CD4-positive, alpha-beta T cell treated with Interferon gamma for 1 hour (primary cell): Measurements from ENCODE around the gene FREY1.

Experiments used
- DNase-seq: peaks from one replicate; pipeline ENCODE4 v3.0.0-alpha.2; 2020

The FREY1 gene

GRCh38 chr11:45927684-45928413 lies 20.8 kb upstream of the FREY1 start:
- no peak for DNase-seq

DNA sequence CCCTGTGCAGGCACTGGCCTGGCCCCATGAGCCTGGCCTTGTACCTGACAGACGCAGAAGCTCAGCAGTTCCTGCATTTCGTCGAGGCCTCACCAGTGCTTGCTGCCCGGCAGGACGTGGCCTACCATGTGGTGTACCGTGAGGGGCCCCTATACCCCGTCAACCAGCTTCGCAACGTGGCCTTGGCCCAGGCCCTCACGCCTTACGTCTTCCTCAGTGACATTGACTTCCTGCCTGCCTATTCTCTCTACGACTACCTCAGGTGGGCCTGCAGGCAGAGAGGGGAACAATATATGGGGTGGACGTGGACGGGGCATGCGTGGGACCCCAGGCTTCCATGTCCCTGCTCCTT lies 20.2 kb upstream of the FREY1 start:
- DNase-seq: no peak

DNA sequence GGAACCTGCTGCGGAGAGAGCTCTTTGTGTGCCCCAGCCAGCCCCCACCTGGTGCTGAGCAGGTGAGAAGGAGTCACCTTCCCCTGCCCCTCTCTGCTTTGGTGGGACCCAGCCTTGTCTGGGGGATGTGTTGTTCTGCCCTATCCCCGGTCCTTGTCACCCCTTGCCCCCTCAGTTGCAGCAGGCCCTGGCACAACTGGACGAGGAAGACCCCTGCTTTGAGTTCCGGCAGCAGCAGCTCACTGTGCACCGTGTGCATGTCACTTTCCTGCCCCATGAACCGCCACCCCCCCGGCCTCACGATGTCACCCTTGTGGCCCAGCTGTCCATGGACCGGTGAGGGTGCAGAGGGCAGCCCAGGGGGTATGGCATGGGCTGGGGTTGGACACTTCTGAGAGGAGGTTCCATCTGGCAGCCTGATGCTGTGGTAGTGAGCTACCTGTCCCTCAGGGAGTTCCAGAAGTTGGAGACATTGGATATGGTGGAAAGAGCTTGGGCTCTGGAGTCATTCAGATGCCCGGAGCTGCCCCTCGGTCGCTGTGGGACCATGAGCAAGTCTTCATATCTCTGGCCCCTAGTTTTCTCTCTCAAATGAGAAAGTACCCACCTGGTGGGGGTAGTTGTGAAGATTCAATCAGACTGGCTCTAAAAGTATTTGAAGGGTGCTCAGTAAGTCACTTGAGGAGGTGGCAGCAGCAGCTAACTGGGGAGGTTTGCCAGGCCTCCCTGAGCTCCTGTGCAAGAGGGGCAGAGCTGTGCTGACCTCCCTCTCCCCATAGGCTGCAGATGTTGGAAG lies 19.7 kb upstream of the FREY1 start:
- no peak for DNase-seq

GRCh38 chr11:45926001-45926401 lies 18.9 kb upstream of the FREY1 start:
- DNase-seq: no peak

GRCh38 chr11:45925550-45925949 lies 18.5 kb upstream of the FREY1 start:
- DNase-seq: no peak

DNA sequence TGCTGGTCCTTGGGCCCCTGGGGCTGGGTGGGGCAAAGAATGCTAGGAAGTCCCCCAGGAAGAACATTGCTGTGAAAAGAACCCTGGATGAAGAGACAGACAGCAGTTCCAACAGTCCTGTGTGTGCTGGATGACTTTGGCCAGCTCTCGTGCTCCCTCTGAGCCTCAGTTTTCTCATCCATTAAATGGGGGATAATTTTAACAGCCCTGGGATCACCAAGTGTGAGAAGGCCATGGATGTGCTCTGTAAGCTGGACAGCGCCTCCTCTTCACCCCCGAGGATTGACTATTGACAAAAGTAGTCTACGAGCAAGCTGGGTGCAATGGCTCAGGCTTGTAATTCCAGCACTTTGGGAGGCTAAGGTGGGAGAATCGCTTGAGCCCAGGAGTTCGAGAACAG lies 17.9 kb upstream of the FREY1 start:
- no peak for DNase-seq

DNA sequence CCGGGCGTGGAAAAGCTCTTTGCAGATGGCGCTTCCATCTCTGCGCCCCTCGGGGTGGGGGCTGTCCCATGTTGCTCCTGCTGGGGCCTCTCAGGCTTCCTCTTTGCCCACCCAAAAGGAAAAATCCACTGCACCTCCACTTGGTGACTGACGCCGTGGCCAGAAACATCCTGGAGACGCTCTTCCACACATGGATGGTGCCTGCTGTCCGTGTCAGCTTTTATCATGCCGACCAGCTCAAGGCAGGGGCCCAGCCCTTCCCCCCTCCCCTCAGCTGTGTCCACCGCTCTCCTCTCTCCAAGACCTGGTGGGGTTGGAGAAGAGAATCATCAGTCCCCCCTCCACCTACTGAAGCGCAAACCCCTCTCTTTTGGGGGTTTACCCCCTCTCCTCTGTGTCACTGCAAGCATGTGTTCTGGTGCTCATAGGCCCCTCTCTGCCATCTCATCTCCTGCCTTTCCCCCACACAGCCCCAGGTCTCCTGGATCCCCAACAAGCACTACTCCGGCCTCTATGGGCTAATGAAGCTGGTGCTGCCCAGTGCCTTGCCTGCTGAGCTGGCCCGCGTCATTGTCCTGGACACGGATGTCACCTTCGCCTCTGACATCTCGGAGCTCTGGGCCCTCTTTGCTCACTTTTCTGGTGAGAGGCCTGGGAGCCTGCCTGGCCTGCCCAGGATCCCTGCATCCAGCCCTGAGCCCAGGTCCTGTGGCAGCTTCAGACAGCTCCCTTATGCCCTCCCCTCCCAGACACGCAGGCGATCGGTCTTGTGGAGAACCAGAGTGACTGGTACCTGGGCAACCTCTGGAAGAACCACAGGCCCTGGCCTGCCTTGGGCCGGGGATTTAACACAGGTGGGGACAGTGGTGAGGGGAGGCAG lies 17.2 kb upstream of the FREY1 start:
- DNase-seq: no peak

DNA sequence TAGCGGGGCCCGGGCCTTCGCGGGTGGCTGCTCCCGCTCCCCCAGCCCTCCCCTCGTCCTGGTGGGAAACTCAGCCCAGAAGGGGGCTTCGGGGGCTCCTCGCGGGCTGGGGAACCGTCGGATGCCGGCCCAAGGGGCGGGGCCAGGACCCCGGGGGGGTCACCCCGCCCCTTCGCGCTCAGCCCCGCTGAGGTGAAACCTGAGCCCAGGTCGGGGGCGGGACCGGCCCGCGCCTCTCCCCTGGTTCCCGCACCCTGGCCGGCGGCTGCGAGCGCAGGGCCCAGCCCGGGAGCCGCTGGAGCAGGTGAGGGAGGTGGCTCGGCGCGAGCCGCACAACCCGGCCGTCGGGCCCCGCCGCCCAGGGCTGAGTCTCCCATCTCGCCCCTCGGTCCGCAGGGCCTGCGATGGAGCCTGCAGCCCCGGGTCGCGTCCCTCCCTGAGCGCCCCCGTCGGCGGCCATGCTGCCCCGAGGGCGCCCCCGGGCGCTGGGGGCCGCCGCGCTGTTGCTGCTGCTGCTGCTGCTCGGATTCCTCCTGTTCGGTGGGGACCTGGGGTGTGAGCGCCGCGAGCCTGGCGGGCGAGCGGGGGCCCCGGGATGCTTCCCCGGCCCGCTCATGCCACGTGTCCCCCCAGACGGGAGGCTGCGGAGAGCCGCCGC lies 15.5 kb upstream of the FREY1 start, which contains the start of gene LARGE2:
TSS of gene LARGE2 (plus strand) at position 232 of the 658 bp plus-strand sequence. CDS start at position 459, 227 bp downstream.
- DNase-seq: peak; percentile 31

GRCh38 chr11:45921561-45922424 lies 14.7 kb upstream of the FREY1 start:
- DNase-seq: no peak

- DNase-seq: no peak
These were observed 13.7 kb upstream of the FREY1 start for GRCh38 chr11:45920531-45921477.

DNA sequence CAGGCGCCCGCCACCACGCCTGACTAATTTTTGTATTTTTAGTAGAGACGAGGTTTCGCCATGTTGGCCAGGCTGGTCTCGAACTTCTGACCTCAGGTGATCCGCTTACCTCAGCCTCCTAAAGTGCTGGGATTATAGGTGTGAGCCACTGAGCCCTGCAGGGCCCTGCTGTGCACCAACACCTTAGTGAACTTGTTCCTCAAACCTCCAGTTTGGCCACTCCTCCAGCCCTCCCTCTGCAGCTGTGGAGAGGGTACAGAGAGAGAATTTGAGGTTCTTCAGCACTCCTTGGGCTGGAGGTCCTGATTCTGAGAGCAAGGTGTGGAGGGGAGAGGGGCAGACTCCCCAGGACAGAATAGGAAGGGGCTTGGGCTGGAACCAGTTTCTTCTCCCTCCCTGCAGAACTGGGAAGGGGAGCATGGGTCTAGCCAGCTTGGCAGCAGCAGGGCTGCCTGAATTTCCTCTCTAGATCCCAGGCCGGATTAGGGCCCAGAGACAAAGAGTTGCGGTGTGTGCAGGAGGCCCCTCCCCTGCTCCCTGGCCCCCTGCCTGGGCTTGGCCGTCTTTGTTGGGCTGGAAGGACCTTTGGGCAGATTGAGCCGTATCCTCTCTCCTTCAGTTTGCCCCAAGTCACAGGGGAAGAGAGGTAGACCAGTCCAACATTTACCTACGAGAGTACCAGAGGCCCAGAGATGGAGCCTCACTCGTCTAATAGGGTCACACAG lies 12.9 kb upstream of the FREY1 start:
- DNase-seq: no peak

DNA sequence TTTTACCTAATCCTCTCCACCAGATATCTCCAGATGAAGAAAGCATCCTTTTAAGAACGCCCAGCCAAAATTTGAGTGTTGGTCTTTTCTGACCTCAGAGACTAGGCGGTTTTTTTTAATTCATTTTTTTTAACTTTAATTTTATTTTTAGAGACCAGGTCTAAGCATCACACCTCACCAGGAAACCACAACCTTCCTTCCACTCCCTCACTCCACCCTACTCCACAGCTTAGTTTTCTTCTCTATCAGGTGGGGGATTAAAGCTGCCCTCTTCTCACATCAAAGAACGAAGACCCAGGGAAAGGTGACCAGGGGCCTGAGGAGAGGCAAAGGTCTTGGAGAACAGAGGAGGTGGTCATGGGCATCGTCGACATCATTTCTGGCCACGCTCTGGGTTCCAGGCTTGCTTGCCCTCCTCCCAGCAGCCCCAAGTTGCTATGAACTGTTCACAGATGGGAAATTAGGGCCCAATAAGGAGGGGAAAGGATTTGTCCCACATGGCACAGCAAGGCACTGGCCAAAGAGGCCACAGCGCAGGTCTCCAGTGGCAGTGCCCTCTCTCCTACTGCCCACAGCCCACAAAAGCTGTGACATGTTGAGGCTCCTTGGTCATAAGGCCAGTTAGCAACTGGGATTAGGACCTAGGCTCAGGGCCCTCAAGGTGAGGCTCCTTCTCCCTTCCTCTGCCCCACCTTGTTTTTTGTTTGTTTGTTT lies 12.0 kb upstream of the FREY1 start:
- DNase-seq: no peak

DNA sequence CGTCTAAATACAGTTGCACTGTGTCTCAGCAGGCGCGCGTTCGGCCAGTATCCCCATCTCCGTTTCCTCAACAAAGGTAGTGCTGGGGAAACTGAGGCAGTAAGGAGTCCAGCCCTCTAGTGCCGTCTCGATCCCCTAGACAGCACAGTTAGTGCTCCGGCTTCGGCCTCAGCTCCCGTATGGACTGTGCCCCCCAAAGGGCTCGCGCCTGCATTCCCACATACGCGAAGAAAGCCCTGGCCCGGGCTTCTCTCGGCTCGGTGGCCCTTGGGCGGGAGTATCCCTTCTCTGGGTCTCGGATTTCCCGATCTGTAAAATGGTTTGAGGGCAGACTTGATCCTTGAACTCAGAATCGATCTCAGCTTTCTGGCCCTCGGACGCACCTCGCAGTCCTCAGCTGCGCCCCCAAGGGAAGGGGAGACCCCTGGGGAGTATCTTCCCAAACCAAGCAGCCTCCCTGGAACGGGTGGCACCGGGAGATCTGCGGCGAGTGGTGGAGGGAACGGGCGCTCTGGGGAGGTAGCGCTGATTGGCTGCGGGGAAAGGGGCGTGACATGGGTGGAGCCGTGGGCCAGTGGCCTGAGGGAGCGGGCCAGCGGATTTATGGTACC lies 11.4 kb upstream of the FREY1 start:
- peak; percentile 52 for DNase-seq

DNA sequence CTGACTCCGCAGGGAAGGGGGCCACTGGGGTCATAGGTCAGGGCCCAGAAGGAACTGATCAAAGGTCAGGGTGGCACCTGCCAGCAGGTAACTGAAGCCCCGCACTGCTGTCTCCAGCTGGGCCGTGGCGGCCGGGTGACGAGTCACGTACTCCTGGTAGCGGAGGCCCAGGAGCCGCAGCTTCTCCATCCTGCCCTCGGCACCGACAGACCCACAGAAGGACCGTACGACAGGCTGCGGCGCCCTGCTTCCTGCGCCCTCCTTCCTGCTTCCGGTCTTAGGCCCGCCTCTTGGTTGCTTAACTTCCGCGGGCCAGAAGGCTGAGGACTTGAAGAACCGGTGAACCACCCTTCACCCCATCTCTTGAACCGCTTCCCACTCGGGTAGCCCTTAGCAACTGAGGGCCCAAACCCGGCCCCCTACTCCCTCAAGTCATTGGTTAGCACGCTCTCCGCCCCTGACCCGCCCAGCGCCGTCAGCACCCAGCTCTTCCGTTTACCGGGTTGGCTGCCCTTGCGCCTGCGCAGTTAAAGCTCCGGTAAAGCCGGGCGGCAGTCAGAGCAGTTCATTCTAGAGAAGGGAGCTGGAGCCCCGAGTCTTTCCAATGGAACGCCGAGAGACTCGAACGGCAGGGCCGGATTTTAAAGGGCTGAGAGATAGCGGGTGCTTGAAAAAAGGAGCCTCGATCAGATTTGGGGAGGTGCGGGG lies 10.7 kb upstream of the FREY1 start, which contains the start of gene PEX16:
TSS of gene PEX16 (minus strand) at position 255 of the 708 bp plus-strand sequence. CDS start at position 189, 66 bp downstream.
- peak; percentile 99 for DNase-seq

DNA sequence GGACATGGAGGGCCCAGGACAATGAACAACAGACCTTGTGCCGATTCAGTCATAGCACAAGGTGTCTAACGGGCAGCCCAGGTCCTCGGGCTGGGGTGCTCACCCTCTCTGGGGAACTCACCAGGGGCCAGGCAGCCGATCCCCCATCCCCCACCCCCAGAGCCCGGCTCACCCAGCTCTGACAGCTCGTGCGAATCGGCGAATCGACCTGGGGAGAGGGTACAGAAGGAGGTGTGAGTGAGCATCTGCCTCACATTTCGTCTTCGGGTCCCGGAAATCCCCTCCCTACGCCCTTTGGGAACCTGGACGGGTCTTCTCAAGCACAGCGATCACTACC lies 10.2 kb upstream of the FREY1 start:
- DNase-seq: peak; percentile 31

DNA sequence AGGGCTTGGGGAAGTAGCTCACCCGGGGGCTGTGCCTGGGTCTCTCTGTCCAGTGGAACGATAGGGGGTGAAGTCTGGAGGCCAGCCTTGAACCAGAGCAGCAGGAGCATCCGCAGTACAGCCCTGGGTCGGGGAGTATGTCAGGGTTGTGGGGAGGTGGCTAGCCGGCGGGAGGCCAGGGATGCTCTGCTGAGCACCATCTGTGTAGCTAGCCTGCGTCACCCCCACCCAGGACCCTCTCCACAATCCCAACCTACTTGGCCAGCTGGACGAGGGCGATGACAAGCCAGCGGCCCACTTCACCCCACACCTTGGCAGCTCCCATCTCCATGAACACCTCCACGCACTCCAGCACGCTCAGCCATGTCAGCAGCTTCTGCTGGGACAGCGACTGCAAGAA lies 8.4 kb upstream of the FREY1 start:
- DNase-seq: no peak

DNA sequence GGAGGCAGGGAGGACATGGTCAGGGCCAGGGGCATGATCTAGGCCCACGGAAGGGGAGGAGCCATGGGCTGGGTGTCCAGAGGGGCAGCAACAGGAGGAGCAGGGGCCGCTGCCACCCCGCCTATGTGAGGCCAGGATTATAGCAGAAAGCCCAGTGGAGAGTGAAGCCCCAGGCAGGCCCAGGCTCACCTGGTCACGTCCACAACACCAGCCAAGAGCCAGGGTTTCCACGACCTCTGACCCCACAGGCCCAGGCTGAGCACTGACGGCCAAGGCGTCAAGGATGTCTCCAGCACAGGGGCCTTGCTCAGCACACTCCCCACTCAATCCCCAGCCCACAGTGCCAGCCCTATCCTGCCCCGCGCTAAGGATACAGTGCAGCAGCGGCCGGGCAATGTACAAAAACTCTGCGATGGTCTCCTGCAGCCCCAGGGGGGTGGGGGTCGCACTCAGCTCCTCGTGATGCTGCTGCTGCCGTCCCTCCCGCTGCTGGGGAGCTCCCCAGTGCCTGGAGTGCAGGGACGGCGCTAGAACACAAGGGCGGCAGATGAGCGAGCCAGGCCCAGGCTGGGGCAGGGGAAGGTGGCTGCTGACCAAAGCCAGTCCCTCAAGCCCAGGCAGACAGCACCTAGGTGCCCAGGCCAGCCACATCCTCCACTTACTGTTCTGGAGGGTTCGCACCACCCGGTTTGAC lies 7.0 kb upstream of the FREY1 start:
- no peak for DNase-seq
